AG09319 (cell line): ENCODE results near the gene MEF2C.

ENCODE experiments used
- DNase-seq: peaks from one replicate; pipeline ENCODE4 v3.0.0-alpha.2; 2010; ENCODE audit warnings: low read depth; ENCODE audit errors: extremely low read depth
- TF ChIP-seq, protein P1 (sequence below): IDR thresholded peaks from 2 replicates; pipeline ENCODE4 v1.5.1; 2011; ENCODE audit warnings: low read depth, mild to moderate bottlenecking, inconsistent platforms, low read length, moderate library complexity

Gene MEF2C

DNA sequence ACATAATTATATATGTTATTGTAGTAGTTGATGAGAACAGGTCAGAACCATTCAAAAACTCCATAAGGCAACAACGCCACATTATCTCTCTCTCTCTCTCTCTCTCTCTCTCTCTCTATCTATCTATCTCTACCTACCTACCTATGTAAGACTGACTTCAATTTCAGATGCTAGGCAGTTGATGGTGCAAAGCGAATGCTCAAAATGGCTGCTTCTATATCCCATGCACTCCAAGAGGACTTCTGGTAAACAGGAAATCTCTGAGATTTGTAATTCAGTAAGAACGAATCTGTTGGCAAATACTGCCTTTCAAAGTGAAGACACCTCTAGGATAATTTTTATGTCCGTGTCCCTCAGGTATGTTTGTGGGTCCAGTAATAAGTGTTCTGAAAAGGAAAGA is 43.7 kb downstream of the MEF2C start:
- no peak for DNase-seq
- TF ChIP-seq, protein P1, sequence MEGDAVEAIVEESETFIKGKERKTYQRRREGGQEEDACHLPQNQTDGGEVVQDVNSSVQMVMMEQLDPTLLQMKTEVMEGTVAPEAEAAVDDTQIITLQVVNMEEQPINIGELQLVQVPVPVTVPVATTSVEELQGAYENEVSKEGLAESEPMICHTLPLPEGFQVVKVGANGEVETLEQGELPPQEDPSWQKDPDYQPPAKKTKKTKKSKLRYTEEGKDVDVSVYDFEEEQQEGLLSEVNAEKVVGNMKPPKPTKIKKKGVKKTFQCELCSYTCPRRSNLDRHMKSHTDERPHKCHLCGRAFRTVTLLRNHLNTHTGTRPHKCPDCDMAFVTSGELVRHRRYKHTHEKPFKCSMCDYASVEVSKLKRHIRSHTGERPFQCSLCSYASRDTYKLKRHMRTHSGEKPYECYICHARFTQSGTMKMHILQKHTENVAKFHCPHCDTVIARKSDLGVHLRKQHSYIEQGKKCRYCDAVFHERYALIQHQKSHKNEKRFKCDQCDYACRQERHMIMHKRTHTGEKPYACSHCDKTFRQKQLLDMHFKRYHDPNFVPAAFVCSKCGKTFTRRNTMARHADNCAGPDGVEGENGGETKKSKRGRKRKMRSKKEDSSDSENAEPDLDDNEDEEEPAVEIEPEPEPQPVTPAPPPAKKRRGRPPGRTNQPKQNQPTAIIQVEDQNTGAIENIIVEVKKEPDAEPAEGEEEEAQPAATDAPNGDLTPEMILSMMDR = no peak

DNA sequence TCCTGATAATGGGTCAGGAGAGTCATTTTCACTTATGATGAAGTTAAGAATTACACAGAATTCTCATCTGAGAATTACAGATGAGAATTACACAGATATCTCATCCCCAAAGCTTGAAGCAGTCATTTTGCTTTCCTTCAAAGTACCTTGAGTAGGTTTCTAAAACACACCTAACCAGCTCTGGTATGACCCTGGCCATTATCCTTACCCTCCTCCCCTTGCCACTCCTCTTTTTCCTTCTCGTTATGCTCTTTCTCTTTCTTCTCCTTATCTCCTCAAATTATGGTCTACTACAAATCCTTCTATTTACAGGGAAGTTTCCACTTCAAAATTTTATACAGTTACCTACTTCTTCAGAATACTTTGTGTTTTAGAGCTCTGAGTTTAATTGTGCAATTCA is 44.5 kb downstream of the MEF2C start:
- no peak for DNase-seq
- TF ChIP-seq, protein P1 = no peak

DNA sequence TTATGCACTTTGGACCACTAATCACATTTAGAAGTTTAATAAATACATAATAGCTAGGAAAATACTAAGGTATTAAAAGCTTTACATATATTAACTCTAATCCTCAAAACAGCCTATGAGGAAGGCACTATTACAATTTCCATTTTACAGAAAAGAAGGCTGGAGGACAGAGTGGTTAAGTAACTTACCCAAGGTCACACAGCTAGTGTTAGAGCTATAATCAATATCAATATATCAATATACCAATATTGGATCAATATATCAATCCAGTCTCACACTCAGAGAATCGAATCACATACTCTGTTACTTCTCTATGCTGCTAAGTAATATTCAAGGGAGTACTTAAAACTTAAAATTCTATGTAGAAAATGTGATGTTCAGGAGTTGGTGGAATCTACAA is 45.2 kb downstream of the MEF2C start:
- DNase-seq = no peak
- TF ChIP-seq, protein P1 = no peak

DNA sequence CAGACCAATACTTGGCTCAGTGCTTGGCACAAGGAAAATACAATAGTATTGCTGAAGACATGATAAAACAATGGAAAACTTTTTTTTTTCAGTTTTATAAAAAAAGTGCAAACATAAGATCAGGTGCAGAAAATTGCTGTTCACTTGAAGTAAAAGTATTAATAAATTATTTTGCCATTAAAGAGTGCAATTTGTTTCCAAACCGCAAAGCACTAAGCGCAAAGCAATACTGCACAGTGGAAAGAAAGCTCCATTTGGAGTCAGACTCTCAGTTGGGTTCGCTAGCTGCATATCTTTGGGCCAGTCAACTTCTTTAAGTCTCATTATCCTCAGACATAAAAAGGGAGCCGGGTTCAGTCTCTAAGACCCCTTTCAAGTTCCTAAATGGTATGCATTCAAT is 45.8 kb downstream of the MEF2C start:
- TF ChIP-seq, protein P1 = no peak
- DNase-seq = no peak

DNA sequence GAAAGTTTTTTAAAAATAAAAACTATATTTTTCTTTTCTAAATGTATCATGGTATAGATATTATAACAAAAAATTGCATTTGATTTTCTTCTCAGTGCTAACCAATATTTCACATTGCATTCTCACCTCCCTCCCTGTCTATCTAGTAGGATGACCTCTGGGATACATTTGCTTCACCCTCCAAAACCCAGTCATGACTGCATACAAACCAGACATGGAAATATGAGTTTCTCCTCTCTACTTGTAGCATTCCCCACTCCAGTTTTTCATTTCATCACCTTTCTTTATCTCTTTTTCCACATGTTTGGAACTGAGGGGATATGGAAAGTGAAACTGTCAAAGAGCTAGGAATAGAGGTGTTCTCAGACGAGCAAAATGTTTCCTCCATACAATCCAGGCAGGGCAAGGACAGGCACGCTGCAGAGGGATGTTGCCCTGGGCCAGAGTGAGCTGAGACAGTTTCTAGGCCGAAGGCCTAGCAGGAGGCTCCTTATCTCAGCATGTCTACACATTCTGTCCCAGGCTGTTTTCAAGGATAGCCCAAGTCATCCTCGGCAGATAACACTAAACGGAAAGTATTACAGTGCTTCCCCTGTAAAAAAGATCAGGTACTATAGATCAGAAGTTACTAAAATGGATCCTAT is 46.7 kb downstream of the MEF2C start:
- DNase-seq = no peak
- TF ChIP-seq, protein P1 = no peak

DNA sequence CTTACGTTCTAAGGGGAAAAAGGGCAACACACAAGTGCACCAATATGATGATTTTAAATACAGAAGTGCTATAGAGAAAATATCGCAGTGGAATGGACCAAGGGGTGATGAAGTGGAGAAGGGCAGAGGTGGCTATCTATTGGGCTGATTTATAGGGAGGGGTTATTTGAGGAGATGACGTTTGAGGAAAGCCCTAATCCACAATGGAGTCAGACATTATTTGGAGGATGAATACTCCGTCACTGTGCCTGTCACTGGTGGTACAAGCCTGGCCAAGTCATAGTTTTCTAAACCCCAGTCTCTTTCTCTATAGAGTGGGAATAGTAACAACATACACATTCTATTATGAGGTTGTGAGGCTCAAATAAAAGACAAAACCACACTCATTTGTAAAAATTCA is 48.5 kb downstream of the MEF2C start:
- DNase-seq = no peak
- TF ChIP-seq, protein P1 = no peak

DNA sequence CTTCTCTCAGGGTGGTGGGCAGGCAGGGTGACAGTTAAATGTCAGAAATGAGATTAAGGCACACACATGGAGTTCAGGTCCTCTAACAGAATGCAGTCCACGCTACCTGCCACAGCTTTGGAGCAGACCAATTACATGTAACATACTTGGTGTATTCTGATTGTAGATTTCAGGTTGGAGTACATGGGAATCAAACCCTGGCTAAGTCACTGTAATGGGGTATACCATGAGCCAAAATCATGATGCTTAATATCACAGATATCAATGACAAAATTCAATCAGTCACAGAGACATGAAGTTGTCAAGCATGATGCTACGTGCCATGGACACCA is 48.9 kb downstream of the MEF2C start:
- DNase-seq = no peak
- TF ChIP-seq, protein P1 = no peak
